Activated T-helper 2 cell treated with anti-CD3 and anti-CD28 coated beads, Interferon-gamma antibody, Interleukin-2, Interleukin-4, amounts not matched to agents 10 μg/mL and 5 μg/mL and 100 μg/mL, durations not matched to agents 14 hours and 24 hours and 36 hours (primary cell): Measurements from ENCODE around the gene ATP4B. TPM values are rescaled to one million over a fixed set of nuclear protein-coding genes. Genes with fewer than 3 reads are reported as not detected.

Source experiments
- DNase-seq: peaks from one replicate; pipeline ENCODE4 v3.0.0; 2021; ENCODE audit warnings: low spot score
- H3K27ac Mint-ChIP-seq: one replicate; pipeline ENCODE4 v1.8.0; 2021; ENCODE audit warnings: mixed read lengths
- H3K27me3 Mint-ChIP-seq: one replicate; pipeline ENCODE4 v1.8.0; 2021; ENCODE audit warnings: low read depth, mixed read lengths
- H3K36me3 Mint-ChIP-seq: one replicate; pipeline ENCODE4 v1.8.0; 2021; ENCODE audit warnings: low read depth, mixed read lengths
- H3K4me1 Mint-ChIP-seq: one replicate; pipeline ENCODE4 v1.8.0; 2021; ENCODE audit warnings: low read depth, mixed read lengths
- H3K4me3 Mint-ChIP-seq: one replicate; pipeline ENCODE4 v1.8.0; 2021; ENCODE audit warnings: low read depth, mild to moderate bottlenecking, moderate library complexity, mixed read lengths
- H3K9me3 Mint-ChIP-seq: one replicate; pipeline ENCODE4 v1.8.0; 2021; ENCODE audit warnings: mixed read lengths
- intact Hi-C: fragments of 100-400 bp; cut with micrococcal nuclease; formaldehyde crosslinking; loops from one replicate; pipeline ENCODE4 v1.15.1; 2023
- total RNA-seq: library from RNA; stranded (reverse); gene quantifications from 2 replicates; pipeline ENCODE4 v1.2.3, GENCODE V29; 2022

The ATP4B gene
- total RNA-seq, 1 donor from 2014 or later, result not detected

DNA sequence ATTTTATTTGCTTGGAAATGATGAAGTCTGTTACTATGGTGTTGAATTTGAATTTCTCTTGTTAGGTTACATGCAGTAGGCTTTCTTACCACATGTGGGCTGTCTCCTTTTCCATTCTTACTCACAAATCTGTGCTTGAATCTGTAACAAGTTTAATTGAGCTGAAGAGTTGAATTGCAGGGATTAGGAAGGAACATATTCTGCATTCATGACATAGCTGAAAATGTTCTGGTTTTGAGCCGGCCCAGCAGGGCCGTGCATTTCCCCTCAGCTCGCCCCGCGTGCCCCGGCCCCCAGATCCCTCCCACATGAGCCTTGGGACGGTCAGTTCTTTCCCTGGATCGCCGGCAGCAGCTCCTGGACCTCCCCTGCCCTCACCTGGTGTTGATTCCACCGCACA, 45.4 kb downstream of the ATP4B start:
- Mint-ChIP-seq H3K27me3 (no peaks in the 10 kb centered on the region), H3K27ac (no peak overlapping the region), H3K36me3 (peaks cover 28% of the 10 kb centered on the region), H3K4me3 (no peak overlapping the region), H3K9me3 (no peaks in the 10 kb centered on the region), H3K4me1 (peaks cover 2% of the 10 kb centered on the region)
- DNase-seq, result no peak
- intact Hi-C loops, result no loop called here

DNA sequence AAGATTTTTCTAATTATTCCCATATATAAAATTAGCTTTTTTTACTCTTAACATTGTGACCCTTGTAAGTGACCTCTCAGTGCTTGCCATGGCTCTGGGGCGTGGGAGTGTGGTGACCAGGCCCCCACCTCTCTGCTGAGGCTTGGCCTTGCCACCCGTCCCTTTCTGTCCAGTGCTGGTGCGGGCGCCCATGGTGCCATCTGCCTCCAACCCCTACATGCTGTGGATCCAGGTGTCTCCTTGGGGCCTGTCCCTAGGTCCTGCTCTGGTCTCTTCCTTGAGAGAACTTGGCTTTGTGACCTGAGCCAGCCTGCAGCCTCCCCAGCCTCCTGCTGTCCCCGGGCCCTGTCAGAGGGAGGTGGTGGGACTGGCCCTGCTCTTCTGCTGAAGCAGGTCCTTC, 46.0 kb downstream of the ATP4B start:
- Mint-ChIP-seq H3K27me3 (no peaks in the 10 kb centered on the region), H3K4me1 (peaks cover 2% of the 10 kb centered on the region), H3K27ac (no peak overlapping the region), H3K36me3 (peaks cover 28% of the 10 kb centered on the region), H3K4me3 (no peak overlapping the region), H3K9me3 (no peaks in the 10 kb centered on the region)
- intact Hi-C loops, result no loop called here
- DNase-seq, result no peak

DNA sequence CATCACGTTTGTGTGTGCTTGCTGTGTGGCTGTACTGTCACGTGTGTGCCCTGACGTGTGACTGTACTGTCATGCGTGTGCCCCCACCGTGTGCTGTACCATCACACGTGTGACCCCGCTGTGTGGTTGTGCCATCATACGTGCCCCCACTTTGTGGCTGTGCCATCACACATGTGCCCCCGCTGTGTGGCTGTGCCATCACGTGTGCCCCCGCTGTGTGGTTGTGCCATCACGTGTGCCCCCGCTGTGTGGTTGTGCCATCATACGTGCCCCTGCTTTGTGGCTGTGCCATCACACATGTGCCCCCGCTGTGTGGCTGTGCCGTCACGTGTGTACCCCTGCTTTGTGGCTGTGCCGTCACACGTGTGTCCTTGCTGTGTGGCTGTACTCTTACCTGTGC, 47.7 kb downstream of the ATP4B start:
- no peak overlapping the region for H3K4me3 Mint-ChIP-seq
- no peaks in the 10 kb centered on the region for H3K27me3 Mint-ChIP-seq
- no peak overlapping the region for H3K27ac Mint-ChIP-seq
- intact Hi-C loops, result no loop called here
- DNase-seq, result no peak
- peaks cover 2% of the 10 kb centered on the region for H3K4me1 Mint-ChIP-seq
- peaks cover 35% of the 10 kb centered on the region for H3K36me3 Mint-ChIP-seq
- H3K9me3 Mint-ChIP-seq, result no peaks in the 10 kb centered on the region

DNA sequence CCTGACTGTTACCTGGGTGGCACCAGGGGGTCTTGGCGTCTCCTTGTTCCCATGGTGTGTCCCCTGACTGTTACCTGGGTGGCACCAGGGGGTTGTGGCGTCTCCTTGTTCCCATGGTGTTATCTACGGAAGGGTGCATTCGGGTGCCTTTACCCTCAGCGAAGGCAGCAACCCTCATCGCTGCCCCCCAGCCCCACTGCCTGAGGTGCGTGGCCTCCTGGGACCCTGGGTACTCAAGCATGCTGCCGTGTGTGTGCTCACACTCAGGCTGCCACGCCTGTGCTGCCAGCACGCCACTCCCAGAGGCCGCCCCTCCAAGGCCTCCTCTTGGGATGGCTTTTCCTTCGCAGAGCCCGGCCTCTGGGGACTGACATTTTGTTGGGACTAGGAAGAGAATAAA, 48.4 kb downstream of the ATP4B start:
- peaks cover 41% of the 10 kb centered on the region for H3K36me3 Mint-ChIP-seq

DNA sequence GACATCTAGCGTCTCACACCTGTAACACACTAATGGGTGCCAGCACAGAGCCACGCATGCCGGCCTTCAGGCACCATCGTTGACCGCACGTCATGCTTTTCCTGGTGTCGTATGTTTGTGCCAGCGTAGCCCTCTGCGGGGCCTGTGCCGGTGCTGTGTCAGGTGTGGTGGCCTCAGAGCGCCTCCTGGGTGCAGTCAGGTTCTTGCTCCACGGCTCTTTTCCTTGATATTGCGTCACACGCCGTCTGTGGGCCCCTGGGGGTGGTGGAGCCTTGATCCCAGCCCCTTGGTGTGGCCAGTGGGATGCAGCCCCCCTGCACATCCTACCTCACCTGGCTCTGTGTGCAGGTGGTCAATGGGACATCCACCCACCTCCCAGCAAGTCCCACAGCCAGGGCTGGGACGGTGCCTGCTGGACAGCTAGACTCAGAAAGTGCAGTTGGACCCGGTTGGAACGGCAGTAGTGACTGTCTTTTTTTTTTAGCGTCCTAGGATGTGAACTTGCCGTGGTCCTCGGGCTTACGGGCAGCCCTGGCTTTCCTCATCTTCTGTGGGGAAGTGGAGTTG, 48.9 kb downstream of the ATP4B start:
- no peak for DNase-seq
- Mint-ChIP-seq H3K9me3 (no peaks in the 10 kb centered on the region), H3K4me1 (peaks cover 8% of the 10 kb centered on the region), H3K4me3 (no peak overlapping the region), H3K27me3 (no peaks in the 10 kb centered on the region), H3K27ac (no peak overlapping the region), H3K36me3 (peaks cover 42% of the 10 kb centered on the region)
- intact Hi-C loops, result no loop called here

More for the DNA sequence above, 48.4 kb downstream of the ATP4B start:
- H3K27ac Mint-ChIP-seq, result no peak overlapping the region
- no peaks in the 10 kb centered on the region for H3K9me3 Mint-ChIP-seq
- peaks cover 7% of the 10 kb centered on the region for H3K4me1 Mint-ChIP-seq
- no peak for DNase-seq
- intact Hi-C loops, result no loop called here
- no peaks in the 10 kb centered on the region for H3K27me3 Mint-ChIP-seq
- H3K4me3 Mint-ChIP-seq, result no peak overlapping the region

DNA sequence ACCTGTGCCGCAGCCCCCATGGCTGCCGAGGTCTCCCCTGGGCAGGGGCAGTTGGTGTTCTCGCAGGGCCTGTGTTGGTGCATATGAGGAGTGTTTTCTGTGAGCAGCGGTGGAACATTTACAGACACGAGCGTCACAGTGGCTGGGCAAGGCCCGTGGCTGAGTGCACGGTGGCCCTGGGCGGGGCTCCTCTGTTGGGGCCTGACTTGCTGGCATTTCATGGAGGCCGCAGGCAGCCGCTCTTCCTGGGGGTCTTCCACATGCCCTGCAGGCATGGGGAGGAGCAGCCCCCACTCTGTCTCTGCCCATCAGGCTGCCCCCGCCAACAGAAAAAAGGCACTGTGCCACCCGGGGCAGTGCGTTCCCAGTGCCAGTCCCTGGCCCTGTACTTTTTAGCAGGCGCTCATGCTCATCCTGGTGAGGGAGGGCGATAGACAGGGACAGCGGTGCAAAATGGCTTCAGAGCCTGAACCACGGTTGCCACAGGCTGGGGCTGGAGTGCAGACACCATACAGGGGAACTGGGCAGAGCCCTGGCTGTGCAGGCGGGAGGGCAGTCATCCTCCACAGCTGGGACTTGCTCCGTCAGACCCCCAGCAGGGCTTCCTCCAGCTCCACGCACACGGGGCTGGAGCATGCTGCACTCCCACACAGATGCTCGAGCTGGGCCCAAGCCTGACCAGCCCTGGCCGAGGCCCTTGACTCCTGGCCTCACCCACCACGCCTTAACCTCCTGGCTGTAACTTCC, 49.9 kb downstream of the ATP4B start:
- Mint-ChIP-seq H3K36me3 (peaks cover 42% of the 10 kb centered on the region), H3K4me3 (no peak overlapping the region), H3K27me3 (no peaks in the 10 kb centered on the region), H3K4me1 (peaks cover 8% of the 10 kb centered on the region), H3K9me3 (no peaks in the 10 kb centered on the region), H3K27ac (no peak overlapping the region)
- intact Hi-C loops, result no loop called here
- DNase-seq, result no peak

DNA sequence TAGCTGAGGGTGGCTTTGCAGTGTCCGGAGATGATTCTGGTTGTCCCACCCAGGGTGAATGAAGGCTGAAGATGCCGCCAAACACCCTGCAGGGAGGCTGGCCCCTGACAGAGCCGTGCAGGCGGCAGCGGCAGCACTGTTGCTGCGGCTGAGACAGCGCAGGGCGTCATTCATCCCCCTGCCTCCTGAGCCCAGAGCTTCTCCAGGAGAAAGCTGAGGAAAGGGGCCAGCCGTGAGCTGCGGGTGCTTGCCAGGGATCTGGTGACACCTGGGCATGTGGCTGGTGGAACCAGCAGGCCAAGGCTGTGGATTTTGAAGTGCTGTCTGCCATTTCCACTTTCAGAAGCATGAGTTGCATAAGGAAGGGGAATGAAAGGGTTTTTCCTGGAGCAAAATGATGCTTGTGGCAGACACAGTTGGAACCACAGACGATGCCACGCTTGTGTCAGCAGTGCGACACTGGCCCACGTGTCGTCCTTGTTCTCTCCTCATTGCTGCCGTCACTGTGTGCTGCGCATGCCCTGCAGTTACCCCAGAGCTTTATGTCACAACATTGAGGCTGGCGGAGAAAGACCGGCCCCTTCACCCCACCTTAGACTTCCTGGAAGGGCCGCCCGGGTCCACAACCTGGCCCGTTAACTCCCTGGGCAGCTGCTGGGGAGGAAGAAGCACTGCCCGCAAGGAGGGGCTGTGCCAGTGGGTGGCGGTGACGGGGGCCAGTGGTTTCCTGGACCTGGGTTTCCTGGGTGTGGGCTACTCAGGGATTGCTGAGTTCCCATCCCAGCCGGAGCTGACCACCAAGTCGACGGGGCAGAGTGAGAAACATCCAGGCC, 50.7 kb downstream of the ATP4B start:
- peaks cover 37% of the 10 kb centered on the region for H3K36me3 Mint-ChIP-seq
- no peaks in the 10 kb centered on the region for H3K27me3 Mint-ChIP-seq
- no peaks in the 10 kb centered on the region for H3K9me3 Mint-ChIP-seq
- intact Hi-C loops, result no loop called here
- no peak overlapping the region for H3K27ac Mint-ChIP-seq
- H3K4me1 Mint-ChIP-seq, result peaks cover 5% of the 10 kb centered on the region
- no peak for DNase-seq
- no peak overlapping the region for H3K4me3 Mint-ChIP-seq

DNA sequence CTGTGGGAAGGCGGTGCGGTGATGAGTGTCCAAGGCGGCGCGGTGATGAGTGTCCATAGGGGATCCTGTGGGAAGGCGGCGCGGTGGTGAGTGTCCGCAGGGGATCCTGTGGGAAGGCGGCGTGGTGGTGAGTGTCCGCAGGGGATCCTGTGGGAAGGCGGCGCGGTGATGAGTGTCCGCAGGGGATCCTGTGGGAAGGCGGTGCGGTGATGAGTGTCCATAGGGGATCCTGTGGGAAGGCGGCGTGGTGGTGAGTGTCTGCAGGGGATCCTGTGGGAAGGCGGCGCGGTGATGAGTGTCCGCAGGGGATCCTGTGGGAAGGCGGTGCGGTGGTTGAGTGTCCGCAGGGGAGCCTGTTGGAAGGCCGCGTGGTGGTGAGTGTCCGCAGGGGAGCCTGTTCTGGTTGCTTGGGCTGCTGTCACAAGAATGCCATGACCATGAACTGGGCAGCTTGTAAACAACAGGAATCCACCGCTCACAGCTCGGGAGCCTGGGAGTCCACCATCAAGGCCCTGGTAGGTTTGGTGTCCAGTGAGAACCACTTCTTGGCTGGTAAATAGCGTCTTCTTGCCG, 52.0 kb downstream of the ATP4B start:
- H3K27ac Mint-ChIP-seq, result no peak overlapping the region
- no peak overlapping the region for H3K4me3 Mint-ChIP-seq
- peaks cover 25% of the 10 kb centered on the region for H3K36me3 Mint-ChIP-seq
- H3K27me3 Mint-ChIP-seq, result no peaks in the 10 kb centered on the region
- H3K9me3 Mint-ChIP-seq, result no peaks in the 10 kb centered on the region
- intact Hi-C loops, result no loop called here
- no peak for DNase-seq
- peaks cover 5% of the 10 kb centered on the region for H3K4me1 Mint-ChIP-seq

DNA sequence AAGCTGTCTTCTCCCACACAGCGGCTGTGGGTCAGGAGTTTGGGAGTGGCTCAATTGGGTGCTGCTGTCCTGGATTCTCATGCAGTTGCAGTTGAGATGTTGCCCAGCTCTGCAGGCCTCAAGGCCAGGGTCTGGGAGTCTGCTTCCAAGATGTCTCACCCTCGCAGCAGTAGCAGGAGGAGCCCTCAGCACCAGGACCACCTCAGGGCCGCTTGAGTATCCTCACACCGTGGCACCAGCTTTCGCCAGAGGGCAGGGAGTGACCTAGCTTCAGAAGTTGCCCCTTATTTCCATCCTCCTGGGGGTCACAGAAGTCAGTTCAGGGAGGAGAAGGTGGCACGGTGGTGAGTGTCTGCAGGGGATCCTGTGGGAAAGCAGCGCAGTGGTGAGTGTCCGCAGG, 52.5 kb downstream of the ATP4B start:
- Mint-ChIP-seq H3K27ac (no peak overlapping the region), H3K27me3 (no peaks in the 10 kb centered on the region), H3K4me3 (no peak overlapping the region), H3K9me3 (no peaks in the 10 kb centered on the region), H3K36me3 (peaks cover 23% of the 10 kb centered on the region), H3K4me1 (peaks cover 5% of the 10 kb centered on the region)
- intact Hi-C loops, result no loop called here
- no peak for DNase-seq

DNA sequence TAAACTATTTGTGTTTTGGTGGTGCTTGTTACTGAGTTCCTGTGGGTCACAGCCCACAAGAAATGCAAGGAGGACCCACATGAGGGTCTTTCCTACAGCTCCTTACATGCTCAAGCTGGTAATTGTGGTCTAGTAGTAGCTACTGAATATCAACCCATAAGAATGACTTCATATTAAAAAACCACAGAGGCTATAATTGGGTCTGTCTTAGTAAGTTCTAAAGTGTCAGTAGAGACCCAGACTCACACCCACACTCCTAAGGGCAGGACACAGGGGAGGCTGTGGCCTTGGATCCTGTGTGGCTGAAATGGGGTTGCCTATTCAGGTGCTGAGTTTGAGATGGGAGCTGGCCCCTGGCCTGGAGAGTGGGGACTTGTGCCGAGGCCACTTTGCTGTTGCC, 53.8 kb downstream of the ATP4B start:
- H3K9me3 Mint-ChIP-seq, result no peaks in the 10 kb centered on the region
- DNase-seq, result no peak
- intact Hi-C loops, result no loop called here
- H3K36me3 Mint-ChIP-seq, result peaks cover 34% of the 10 kb centered on the region
- H3K4me3 Mint-ChIP-seq, result no peak overlapping the region
- peaks cover 5% of the 10 kb centered on the region for H3K4me1 Mint-ChIP-seq
- H3K27ac Mint-ChIP-seq, result no peak overlapping the region
- no peaks in the 10 kb centered on the region for H3K27me3 Mint-ChIP-seq

DNA sequence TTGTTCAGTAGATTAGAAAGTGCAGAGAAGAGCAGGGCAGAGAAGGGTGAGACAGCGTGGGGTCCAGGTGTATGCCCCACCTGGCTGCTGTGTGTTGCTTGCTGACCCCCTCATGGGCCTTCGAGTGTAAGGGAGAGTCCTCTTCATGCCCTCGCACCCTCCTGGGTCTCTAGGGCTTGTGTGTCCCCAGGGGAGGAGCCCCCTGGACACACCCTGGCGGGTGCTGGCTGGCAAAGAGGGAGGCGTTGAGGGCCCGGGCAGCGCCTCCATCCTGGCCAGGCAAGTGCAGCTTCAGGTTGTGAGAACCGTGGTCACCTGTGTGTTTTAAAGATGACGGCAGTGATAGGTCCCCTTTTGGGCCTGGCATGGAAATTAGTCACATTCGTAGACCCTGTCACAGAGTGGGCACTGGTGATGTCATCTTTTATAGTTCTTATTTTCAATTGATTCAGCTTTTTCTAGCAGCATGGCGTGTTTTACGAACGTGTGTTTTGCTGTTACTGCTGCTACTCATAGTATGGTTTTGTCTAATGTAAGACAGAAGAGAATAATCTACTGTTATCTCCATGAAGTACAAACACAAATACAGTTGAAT, 54.8 kb downstream of the ATP4B start:
- Mint-ChIP-seq H3K9me3 (no peaks in the 10 kb centered on the region), H3K36me3 (peaks cover 41% of the 10 kb centered on the region), H3K4me3 (no peak overlapping the region), H3K27me3 (no peaks in the 10 kb centered on the region), H3K4me1 (peaks cover 5% of the 10 kb centered on the region), H3K27ac (no peak overlapping the region)
- intact Hi-C loops, result no loop called here
- DNase-seq, result no peak

DNA sequence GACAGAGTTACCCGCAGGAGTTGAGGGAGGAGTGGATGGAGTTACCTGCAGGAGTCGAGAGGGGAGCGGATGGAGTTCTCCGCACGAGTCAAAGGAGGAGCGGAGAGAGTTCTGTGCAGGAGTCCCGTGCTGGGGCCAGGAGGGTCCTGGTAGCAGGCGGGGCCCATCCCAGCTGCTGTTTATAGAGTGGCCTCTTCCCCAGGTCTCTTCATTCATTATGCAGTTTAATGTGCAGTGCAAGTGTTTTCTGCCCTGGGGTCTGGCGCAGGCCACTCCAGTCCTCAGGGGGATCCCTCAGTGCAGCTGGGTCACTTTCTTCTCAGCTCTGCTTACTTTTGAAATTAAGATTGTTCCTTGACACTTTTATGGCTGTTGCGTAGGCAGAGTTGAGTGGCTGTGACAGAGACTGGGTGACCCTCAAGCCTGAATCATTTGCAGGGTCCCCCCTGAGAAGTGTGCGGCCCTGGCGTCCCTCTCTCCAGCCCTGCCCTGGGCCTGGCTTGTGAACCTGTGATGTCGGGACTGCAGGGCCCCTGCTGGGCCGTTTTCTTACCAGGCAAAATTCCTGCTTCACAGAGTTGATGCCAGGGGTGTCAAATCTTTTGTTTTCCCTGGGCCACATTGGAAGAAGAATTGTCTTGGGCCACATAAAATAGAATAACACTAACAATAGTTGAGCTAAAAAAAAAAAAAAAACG, 55.6 kb downstream of the ATP4B start:
- DNase-seq, result no peak
- intact Hi-C loops, result no loop called here
- H3K4me1 Mint-ChIP-seq, result peaks cover 5% of the 10 kb centered on the region
- H3K27me3 Mint-ChIP-seq, result no peaks in the 10 kb centered on the region
- H3K4me3 Mint-ChIP-seq, result no peak overlapping the region
- H3K27ac Mint-ChIP-seq, result no peak overlapping the region
- H3K9me3 Mint-ChIP-seq, result no peaks in the 10 kb centered on the region
- H3K36me3 Mint-ChIP-seq, result peaks cover 46% of the 10 kb centered on the region
